IMR-90 (cell line): ENCODE results near the gene OR10J1. TPM values are rescaled to one million over a fixed set of nuclear protein-coding genes. Genes with fewer than 3 reads are reported as not detected.

Experiments used
- ATAC-seq: fragments of 200-7000 bp; cut with Tn5 transposase; 2 replicates; pipeline ENCODE4 v1.9.1; 2020; ENCODE audit warnings: low read depth, mild to moderate bottlenecking, moderate library complexity
- BruUV-seq: library from RNA; stranded (reverse); fragments of 400-500 nt; replicated peaks from 2 replicates; lab custom pipeline; 2021; lab: Mats Ljungman, UMichigan
- CTCF ChIA-PET: fragments of 300-600 bp; formaldehyde crosslinking; extraction: SDS; loops from one replicate; lab custom pipeline; 2021; ENCODE audit warnings: antibody characterized with exemption; lab: Yijun Ruan, JAX
- POLR2A ChIA-PET: fragments of 300-600 bp; sonication (Branson Sonifier 250); formaldehyde crosslinking; loops from one replicate; lab custom pipeline; 2022; ENCODE audit warnings: antibody characterized with exemption; ENCODE audit not compliant: unreplicated experiment; lab: Charles Lee
- DNase-seq: peaks from one replicate; pipeline ENCODE4 v3.0.0; 2013
- H2AFZ ChIP-seq: replicated peaks from 2 replicates; pipeline ENCODE3; 2013; ENCODE audit warnings: low read length, mild to moderate bottlenecking; ENCODE audit not compliant: poor library complexity
- H2AK5ac ChIP-seq: 2 replicates; pipeline ENCODE4 v1.6.1; 2013; ENCODE audit warnings: low read depth, low read length, inconsistent platforms
- H2AK9ac ChIP-seq: replicated peaks from 2 replicates; pipeline ENCODE3; 2013; ENCODE audit warnings: mild to moderate bottlenecking, low read depth, low read length, moderate library complexity; ENCODE audit not compliant: poor library complexity
- H2BK120ac ChIP-seq: 2 replicates; pipeline ENCODE4 v1.6.1; 2013; ENCODE audit warnings: low read depth, low read length, inconsistent platforms
- H2BK15ac ChIP-seq: 3 replicates; pipeline ENCODE4 v1.6.1; 2013; ENCODE audit warnings: low read depth, low read length, inconsistent platforms
- H2BK20ac ChIP-seq: 2 replicates; pipeline ENCODE4 v1.6.1; 2013; ENCODE audit warnings: low read depth, mild to moderate bottlenecking, inconsistent platforms, low read length, moderate library complexity
- H2BK5ac ChIP-seq: 2 replicates; pipeline ENCODE4 v1.6.1; 2013; ENCODE audit warnings: mild to moderate bottlenecking, low read depth, low read length, inconsistent platforms; ENCODE audit not compliant: poor library complexity, severe bottlenecking
- H3K14ac ChIP-seq: replicated peaks from 2 replicates; pipeline ENCODE4 v1.6.1; 2013; ENCODE audit warnings: low read depth, low read length, inconsistent platforms
- H3K18ac ChIP-seq: 2 replicates; pipeline ENCODE4 v1.6.1; 2013; ENCODE audit warnings: low read depth, low read length, control low read depth
- H3K23ac ChIP-seq: 2 replicates; pipeline ENCODE4 v1.6.1; 2013; ENCODE audit warnings: low read depth, low read length, inconsistent platforms
- H3K27ac ChIP-seq: 2 replicates; pipeline ENCODE4 v1.5.1; 2013; ENCODE audit warnings: mild to moderate bottlenecking, control low read depth, low read length; ENCODE audit not compliant: insufficient read depth
- H3K27me3 ChIP-seq: 2 replicates; pipeline ENCODE4 v1.6.1; 2013; ENCODE audit warnings: low read length; ENCODE audit not compliant: control insufficient read depth, insufficient read depth
- H3K36me3 ChIP-seq: 2 replicates; pipeline ENCODE4 v1.6.1; 2013; ENCODE audit warnings: low read length, mixed read lengths; ENCODE audit not compliant: control insufficient read depth, insufficient read depth
- H3K4ac ChIP-seq: 2 replicates; pipeline ENCODE4 v1.6.1; 2013; ENCODE audit warnings: low read depth, low read length, inconsistent platforms
- H3K4me1 ChIP-seq: 2 replicates; pipeline ENCODE4 v1.6.1; 2013; ENCODE audit warnings: low read length, mixed read lengths; ENCODE audit not compliant: control insufficient read depth, insufficient read depth
- H3K4me2 ChIP-seq: 2 replicates; pipeline ENCODE4 v1.6.1; 2013; ENCODE audit warnings: low read depth, mild to moderate bottlenecking, control low read depth, low read length, moderate library complexity
- H3K4me3 ChIP-seq: 2 replicates; pipeline ENCODE4 v1.5.1; 2013; ENCODE audit warnings: low read depth, mild to moderate bottlenecking, control low read depth, low read length, moderate library complexity; ENCODE audit not compliant: insufficient read depth
- H3K56ac ChIP-seq: 2 replicates; pipeline ENCODE4 v1.6.1; 2013; ENCODE audit warnings: low read length, inconsistent platforms; ENCODE audit not compliant: insufficient read depth; ENCODE audit errors: extremely low read depth
- H3K79me1 ChIP-seq, 2 experiments: 2 replicates each; pipeline ENCODE4 v1.6.1; 2013; ENCODE audit warnings: low read length in 2 of 2, inconsistent platforms in 1 of 2, low read depth in 1 of 2
- H3K9ac ChIP-seq: 2 replicates; pipeline ENCODE4 v1.6.1; 2013; ENCODE audit warnings: low read depth, low read length, control low read depth
- H3K9me1 ChIP-seq: 2 replicates; pipeline ENCODE4 v1.6.1; 2013; ENCODE audit warnings: low read length, inconsistent platforms; ENCODE audit not compliant: insufficient read depth
- H3K9me3 ChIP-seq: 2 replicates; pipeline ENCODE4 v1.6.1; 2013; ENCODE audit warnings: low read length; ENCODE audit not compliant: control insufficient read depth, insufficient read depth
- H4K20me1 ChIP-seq: 2 replicates; pipeline ENCODE4 v1.6.1; 2013; ENCODE audit warnings: low read length, inconsistent platforms; ENCODE audit not compliant: insufficient read depth
- H4K5ac ChIP-seq: 2 replicates; pipeline ENCODE4 v1.6.1; 2013; ENCODE audit warnings: mild to moderate bottlenecking, low read depth, low read length, control low read depth
- H4K8ac ChIP-seq, 2 experiments: 2 replicates each; pipeline ENCODE4 v1.6.1; 2013; ENCODE audit warnings: low read depth in 2 of 2, low read length in 2 of 2, control low read depth in 1 of 2, inconsistent platforms in 1 of 2
- H4K91ac ChIP-seq: 2 replicates; pipeline ENCODE4 v1.6.1; 2013; ENCODE audit warnings: low read depth, low read length, inconsistent platforms; ENCODE audit not compliant: insufficient read depth
- BHLHE40 ChIP-seq: fragments of 150-350 bp; IDR thresholded peaks from 2 replicates; pipeline ENCODE4 v1.6.1; 2016; ENCODE audit warnings: mild to moderate bottlenecking, low read depth, low read length
- CEBPB ChIP-seq: IDR thresholded peaks from 2 replicates; pipeline ENCODE4 v1.6.1; 2012; ENCODE audit warnings: low read depth, low read length, improper control_type of control experiment
- CHD1 ChIP-seq: IDR thresholded peaks from 2 replicates; pipeline ENCODE4 v1.6.1; 2012; ENCODE audit warnings: low read depth, low read length, improper control_type of control experiment
- FOS ChIP-seq: fragments of 150-350 bp; IDR thresholded peaks from 2 replicates; pipeline ENCODE4 v1.6.1; 2016; ENCODE audit warnings: low read depth, low read length
- MAFK ChIP-seq: IDR thresholded peaks from 2 replicates; pipeline ENCODE4 v1.6.1; 2012; ENCODE audit warnings: low read depth, low read length, improper control_type of control experiment
- MAZ ChIP-seq: IDR thresholded peaks from 2 replicates; pipeline ENCODE4 v1.6.1; 2012; ENCODE audit warnings: low read depth, mild to moderate bottlenecking, low read length, improper control_type of control experiment, moderate library complexity, borderline replicate concordance
- MXI1 ChIP-seq: IDR thresholded peaks from 2 replicates; pipeline ENCODE4 v1.6.1; 2012; ENCODE audit warnings: low read depth, mild to moderate bottlenecking, low read length, moderate library complexity, borderline replicate concordance
- NFE2L2 ChIP-seq: fragments of 150-350 bp; IDR thresholded peaks from 2 replicates; pipeline ENCODE4 v1.6.1; 2016; ENCODE audit warnings: low read depth, mild to moderate bottlenecking, low read length
- POLR2A ChIP-seq: IDR thresholded peaks from 2 replicates; pipeline ENCODE4 v1.6.1; 2012; ENCODE audit warnings: mild to moderate bottlenecking, low read depth, low read length
- RAD21 ChIP-seq: IDR thresholded peaks from 2 replicates; pipeline ENCODE4 v1.6.1; 2012; ENCODE audit warnings: low read length, improper control_type of control experiment
- RCOR1 ChIP-seq: IDR thresholded peaks from 2 replicates; pipeline ENCODE4 v1.6.1; 2012; ENCODE audit warnings: mild to moderate bottlenecking, low read length, improper control_type of control experiment; ENCODE audit not compliant: insufficient replicate concordance
- RFX5 ChIP-seq: IDR thresholded peaks from 2 replicates; pipeline ENCODE4 v1.8.0; 2012; ENCODE audit warnings: low read depth, mild to moderate bottlenecking, low read length, moderate library complexity
- SMC3 ChIP-seq: fragments of 150-350 bp; IDR thresholded peaks from 2 replicates; pipeline ENCODE4 v1.6.1; 2016; ENCODE audit warnings: low read depth, mild to moderate bottlenecking, antibody characterized with exemption, low read length, moderate library complexity
- WGBS, 2 experiments: methylation state at CpG; one replicate each; pipeline versions ENCODE4 v1.1.5 to v1.1.7; 2013; ENCODE audit warnings: missing lambda C conversion rate in 2 of 2; ENCODE audit not compliant: insufficient read length in 1 of 2; ENCODE audit errors: extremely low coverage in 2 of 2; 5-methylcytosine and 5-hydroxymethylcytosine counted together
- dilution Hi-C: fragments of 300-500 bp; cut with HindIII; formaldehyde crosslinking; loops from one replicate; pipeline ENCODE4 v1.14.3; 2018; ENCODE audit warnings: low sequenced_read_pairs; ENCODE audit not compliant: unreplicated experiment
- in situ Hi-C: fragments of 300-500 bp; cut with MboI; formaldehyde crosslinking; loops from 3 replicates; pipeline ENCODE4 v1.14.3; 2019; ENCODE audit warnings: low sequenced_read_pairs, inconsistent platforms, mixed read lengths
- intact Hi-C: fragments of 100-400 bp; cut with micrococcal nuclease; formaldehyde crosslinking; loops from 2 replicates; pipeline ENCODE4 v1.10.0; 2022
- polyA plus RNA-seq, 3 experiments: library from polyadenylated mRNA; depleted of rRNA; stranded (reverse); fragments of >200 nt; gene quantifications; 2 replicates each; pipeline ENCODE4 v1.2.3, GENCODE V29; 2012; ENCODE audit warnings: low replicate concordance in 1 of 3
- total RNA-seq: library from RNA; depleted of rRNA; stranded (reverse); fragments of >200 nt; gene quantifications from 2 replicates; pipeline ENCODE4 v1.2.3, GENCODE V29; 2012
- TF ChIP-seq, protein P1 (sequence below): fragments of 150-350 bp; IDR thresholded peaks from 2 replicates; pipeline ENCODE4 v1.6.1; 2016; ENCODE audit warnings: low read depth, mild to moderate bottlenecking, low read length, moderate library complexity, borderline replicate concordance
- TF ChIP-seq, protein P2 (sequence below): fragments of 150-350 bp; IDR thresholded peaks from 2 replicates; pipeline ENCODE4 v1.6.1; 2017; ENCODE audit warnings: mild to moderate bottlenecking, antibody characterized with exemption, low read length, low read depth
- TF ChIP-seq, protein P3 (sequence below): conservative IDR thresholded peaks from 2 replicates; pipeline ENCODE4 v1.5.1; 2012; ENCODE audit warnings: mild to moderate bottlenecking, low read depth, low read length, improper control_type of control experiment

The OR10J1 gene
- total and polyA plus RNA-seq, 2 of the 4 experiments (the other 2 are of a cell fraction): not detected

DNA sequence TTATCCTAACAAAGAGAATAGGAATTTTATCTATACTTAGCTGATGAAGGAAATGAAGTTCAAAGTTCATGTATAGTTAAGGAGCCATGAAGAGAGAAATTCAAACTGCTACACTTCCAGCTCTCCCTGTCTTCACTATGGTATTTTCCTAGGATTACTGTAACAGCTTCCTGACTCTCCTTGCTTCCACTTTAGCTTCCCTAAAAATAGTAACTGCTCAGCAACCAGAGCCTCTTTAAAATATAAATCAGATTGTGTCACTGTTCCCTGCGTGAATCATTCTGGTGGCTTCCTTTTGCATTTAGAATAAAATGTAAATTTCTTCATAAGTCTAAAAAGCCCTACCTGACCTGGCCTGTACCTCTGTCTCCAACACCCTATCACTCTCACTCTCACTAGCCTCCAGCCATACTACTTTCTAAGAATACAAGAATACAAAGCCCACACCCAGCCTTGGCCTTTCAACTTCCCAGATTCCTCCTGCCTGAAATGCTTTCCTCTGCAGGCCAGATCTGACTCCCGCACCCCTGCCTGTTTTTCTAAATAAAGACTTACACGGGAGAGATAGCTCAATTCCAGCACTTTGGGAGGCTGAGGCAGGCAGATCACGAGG lies 30.5 kb downstream of the OR10J1 start:
- Histone ChIP-seq H3K4me2 (no peak overlapping the region), H3K14ac (no peak overlapping the region), H2AFZ (no peak overlapping the region), H3K4me3 (no peak overlapping the region), H4K5ac (no peak overlapping the region), H3K9me3 (no peaks in the 10 kb centered on the region; the same call in 1 of the 2 replicates), H3K36me3 (no peaks in the 10 kb centered on the region), H3K79me1 (no peaks in the 10 kb centered on the region), H2BK5ac (no peak overlapping the region), H3K4me1 (no peaks in the 10 kb centered on the region), H3K9me1 (no peaks in the 10 kb centered on the region), H3K27me3 (no peaks in the 10 kb centered on the region), H2BK15ac (no peak overlapping the region), H3K18ac (no peak overlapping the region), H3K4ac (no peak overlapping the region), H3K23ac (no peak overlapping the region), H4K91ac (no peak overlapping the region), H2AK9ac (no peak overlapping the region), H3K27ac (no peak overlapping the region), H3K56ac (no peak overlapping the region), H2BK20ac (no peak overlapping the region), H4K8ac (no peak overlapping the region), H4K20me1 (no peaks in the 10 kb centered on the region), H2BK120ac (no peak overlapping the region), H2AK5ac (no peak overlapping the region), H3K9ac (no peak overlapping the region)
- TF ChIP-seq, protein P1, sequence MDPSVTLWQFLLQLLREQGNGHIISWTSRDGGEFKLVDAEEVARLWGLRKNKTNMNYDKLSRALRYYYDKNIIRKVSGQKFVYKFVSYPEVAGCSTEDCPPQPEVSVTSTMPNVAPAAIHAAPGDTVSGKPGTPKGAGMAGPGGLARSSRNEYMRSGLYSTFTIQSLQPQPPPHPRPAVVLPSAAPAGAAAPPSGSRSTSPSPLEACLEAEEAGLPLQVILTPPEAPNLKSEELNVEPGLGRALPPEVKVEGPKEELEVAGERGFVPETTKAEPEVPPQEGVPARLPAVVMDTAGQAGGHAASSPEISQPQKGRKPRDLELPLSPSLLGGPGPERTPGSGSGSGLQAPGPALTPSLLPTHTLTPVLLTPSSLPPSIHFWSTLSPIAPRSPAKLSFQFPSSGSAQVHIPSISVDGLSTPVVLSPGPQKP: no peak
- TF ChIP-seq, protein P2, sequence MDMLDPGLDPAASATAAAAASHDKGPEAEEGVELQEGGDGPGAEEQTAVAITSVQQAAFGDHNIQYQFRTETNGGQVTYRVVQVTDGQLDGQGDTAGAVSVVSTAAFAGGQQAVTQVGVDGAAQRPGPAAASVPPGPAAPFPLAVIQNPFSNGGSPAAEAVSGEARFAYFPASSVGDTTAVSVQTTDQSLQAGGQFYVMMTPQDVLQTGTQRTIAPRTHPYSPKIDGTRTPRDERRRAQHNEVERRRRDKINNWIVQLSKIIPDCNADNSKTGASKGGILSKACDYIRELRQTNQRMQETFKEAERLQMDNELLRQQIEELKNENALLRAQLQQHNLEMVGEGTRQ: no peak
- TF ChIP-seq, protein P3, sequence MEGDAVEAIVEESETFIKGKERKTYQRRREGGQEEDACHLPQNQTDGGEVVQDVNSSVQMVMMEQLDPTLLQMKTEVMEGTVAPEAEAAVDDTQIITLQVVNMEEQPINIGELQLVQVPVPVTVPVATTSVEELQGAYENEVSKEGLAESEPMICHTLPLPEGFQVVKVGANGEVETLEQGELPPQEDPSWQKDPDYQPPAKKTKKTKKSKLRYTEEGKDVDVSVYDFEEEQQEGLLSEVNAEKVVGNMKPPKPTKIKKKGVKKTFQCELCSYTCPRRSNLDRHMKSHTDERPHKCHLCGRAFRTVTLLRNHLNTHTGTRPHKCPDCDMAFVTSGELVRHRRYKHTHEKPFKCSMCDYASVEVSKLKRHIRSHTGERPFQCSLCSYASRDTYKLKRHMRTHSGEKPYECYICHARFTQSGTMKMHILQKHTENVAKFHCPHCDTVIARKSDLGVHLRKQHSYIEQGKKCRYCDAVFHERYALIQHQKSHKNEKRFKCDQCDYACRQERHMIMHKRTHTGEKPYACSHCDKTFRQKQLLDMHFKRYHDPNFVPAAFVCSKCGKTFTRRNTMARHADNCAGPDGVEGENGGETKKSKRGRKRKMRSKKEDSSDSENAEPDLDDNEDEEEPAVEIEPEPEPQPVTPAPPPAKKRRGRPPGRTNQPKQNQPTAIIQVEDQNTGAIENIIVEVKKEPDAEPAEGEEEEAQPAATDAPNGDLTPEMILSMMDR: no peak
- TF ChIP-seq FOS (no peak), MXI1 (no peak), MAZ (no peak), POLR2A (no peak), CEBPB (no peak), RCOR1 (no peak), RAD21 (no peak), CHD1 (no peak), BHLHE40 (no peak), SMC3 (no peak), RFX5 (no peak), NFE2L2 (no peak), MAFK (no peak)
- CTCF ChIA-PET: interaction anchor here (0.9 kb wide), 1 partner anchor 24 kb away, joined by 3 read pairs; no protein-coding TSS in a partner anchor
- WGBS, 2 experiments: no CpG with 5 or more reads among the region's 4 CpGs
- ATAC-seq (no peak), DNase-seq (no peak)
- intact Hi-C loops: no loop called here
- no TSS peak for BruUV-seq
- dilution Hi-C loops: no loop called here
- in situ Hi-C loops: no loop called here
- POLR2A ChIA-PET: no interaction called here
